DOHH2 (cell line): Measurements from ENCODE around the gene AP1B1.

Experiments used
- CTCF ChIP-seq: fragments of 200-600 bp; sonication (generic); IDR thresholded peaks from one replicate; pipeline ENCODE4 v1.5.1; 2014; ENCODE audit warnings: antibody characterized with exemption, mild to moderate bottlenecking, low read depth, low read length; ENCODE audit not compliant: poor library complexity, severe bottlenecking
- EZH2phosphoT487 ChIP-seq: fragments of 200-600 bp; sonication (generic); IDR thresholded peaks from 2 replicates; pipeline ENCODE4 v1.6.1; 2017; ENCODE audit warnings: borderline replicate concordance, mild to moderate bottlenecking, antibody characterized with exemption, low read length, moderate library complexity, mixed read lengths

- TF ChIP-seq CTCF (no peak), EZH2phosphoT487 (no peak)
Measured at GRCh38 chr22:29307596-29308147, 80.7 kb downstream of the AP1B1 start.
